Erythroblast (primary cell): ENCODE data around the gene FMN1.
A peak's percentile ranks its signal among the peaks of the same experiment; 100 is the strongest.

Source experiments
- DNase-seq, 2 experiments: peaks; one replicate each; lab custom pipeline; 2025; lab: John Stamatoyannopoulos, UW
- GATA1 ChIP-seq: IDR thresholded peaks from 2 replicates; pipeline ENCODE4 v1.6.1; 2011; ENCODE audit warnings: low read depth, mild to moderate bottlenecking, control low read depth, low read length, moderate library complexity
- POLR2A ChIP-seq: IDR thresholded peaks from 2 replicates; pipeline ENCODE4 v1.6.1; 2011; ENCODE audit warnings: mild to moderate bottlenecking, low read length

FMN1 gene

GRCh38 chr15:33209575-33210481 is 15.3 kb upstream of the FMN1 start:
- TF ChIP-seq GATA1 (no peak), POLR2A (no peak)
- DNase-seq = no peak

DNA sequence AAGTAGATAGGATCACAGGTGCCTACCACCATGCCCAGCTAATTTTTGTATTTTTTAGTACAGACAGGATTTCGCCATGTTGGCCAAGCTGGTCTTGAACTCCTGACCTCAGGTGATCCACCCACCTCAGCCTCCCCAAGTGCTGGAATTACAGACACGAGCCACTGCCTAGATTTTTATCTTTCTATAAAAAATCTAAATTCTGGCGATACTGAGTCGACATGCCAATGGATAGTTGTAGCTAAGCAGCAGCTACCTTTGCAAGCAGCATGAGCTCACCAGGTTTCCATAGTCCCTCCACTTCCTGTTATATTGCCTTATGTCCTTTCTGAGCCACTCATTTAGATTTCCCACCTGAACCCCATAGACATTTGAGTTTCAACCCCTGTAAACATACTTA is 13.1 kb upstream of the FMN1 start:
- no peak for TF ChIP-seq GATA1
- TF ChIP-seq POLR2A = no peak
- DNase-seq = no peak

DNA sequence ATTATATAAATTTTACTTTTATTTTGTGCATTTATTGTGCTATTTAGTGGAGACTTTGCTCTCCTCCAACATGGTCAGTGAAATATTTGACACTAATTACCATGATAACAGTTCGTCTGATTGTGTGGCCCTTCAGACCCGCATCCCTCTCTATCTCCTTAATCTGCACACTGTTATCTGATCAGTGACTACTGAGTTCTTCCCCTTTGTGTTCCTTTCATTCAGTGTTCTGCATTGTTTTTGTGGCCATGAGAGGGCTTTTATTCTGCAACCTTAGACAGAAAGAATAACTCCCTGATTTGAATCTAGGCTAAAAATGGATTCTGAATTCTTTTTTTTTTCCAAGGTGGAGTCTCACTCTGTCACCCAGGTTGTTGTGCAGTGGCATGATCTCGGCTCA is 11.9 kb upstream of the FMN1 start:
- DNase-seq = no peak
- no peak for TF ChIP-seq POLR2A
- no peak for TF ChIP-seq GATA1

- no peak for TF ChIP-seq GATA1
- DNase-seq = no peak
These were observed 10.4 kb upstream of the FMN1 start for GRCh38 chr15:33204926-33205325.

GRCh38 chr15:33204087-33204486 is 9.6 kb upstream of the FMN1 start:
- DNase-seq = no peak
- no peak for TF ChIP-seq GATA1
- TF ChIP-seq POLR2A = no peak

- DNase-seq = peak; percentile 12 to 13
- no peak for TF ChIP-seq GATA1
- TF ChIP-seq POLR2A = no peak
These were observed 7.1 kb upstream of the FMN1 start for GRCh38 chr15:33201491-33202231.

- TF ChIP-seq GATA1 (no peak), POLR2A (no peak)
- DNase-seq = no peak
These were observed 6.4 kb upstream of the FMN1 start for GRCh38 chr15:33200903-33201302.

DNA sequence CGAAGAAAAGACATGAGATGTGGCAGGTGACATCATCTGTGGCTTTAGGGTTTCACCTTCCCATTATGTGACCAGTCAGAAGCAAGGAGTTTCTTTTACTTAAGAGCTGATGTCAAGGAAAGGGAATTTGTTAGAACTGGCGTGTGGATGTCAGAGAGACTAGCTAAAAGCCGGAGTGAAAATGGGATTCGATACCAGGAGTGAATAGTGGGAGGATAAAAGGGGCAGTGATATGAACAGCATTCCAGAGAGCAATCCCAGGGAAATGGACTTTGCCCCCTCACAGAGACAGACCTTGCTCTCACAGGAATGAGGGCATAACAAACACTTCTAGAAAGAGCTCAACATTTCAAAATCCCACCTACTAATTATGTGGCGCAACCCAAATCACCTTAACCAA is 5.9 kb upstream of the FMN1 start:
- no peak for DNase-seq
- TF ChIP-seq GATA1 = no peak

- DNase-seq = peak; percentile 22 to 68
- no peak for TF ChIP-seq GATA1
- no peak for TF ChIP-seq POLR2A
These were observed 4.0 kb upstream of the FMN1 start for GRCh38 chr15:33198541-33198940.

- TF ChIP-seq POLR2A (no peak), GATA1 (no peak)
- DNase-seq = peak in 1 of 2 experiments; percentile 19
These were observed 3.1 kb upstream of the FMN1 start for GRCh38 chr15:33197636-33198035.

GRCh38 chr15:33194237-33194636 is 277 bp downstream of the FMN1 start:
- DNase-seq = peak in 1 of 2 experiments; percentile 60
- no peak for TF ChIP-seq GATA1
- no peak for TF ChIP-seq POLR2A

DNA sequence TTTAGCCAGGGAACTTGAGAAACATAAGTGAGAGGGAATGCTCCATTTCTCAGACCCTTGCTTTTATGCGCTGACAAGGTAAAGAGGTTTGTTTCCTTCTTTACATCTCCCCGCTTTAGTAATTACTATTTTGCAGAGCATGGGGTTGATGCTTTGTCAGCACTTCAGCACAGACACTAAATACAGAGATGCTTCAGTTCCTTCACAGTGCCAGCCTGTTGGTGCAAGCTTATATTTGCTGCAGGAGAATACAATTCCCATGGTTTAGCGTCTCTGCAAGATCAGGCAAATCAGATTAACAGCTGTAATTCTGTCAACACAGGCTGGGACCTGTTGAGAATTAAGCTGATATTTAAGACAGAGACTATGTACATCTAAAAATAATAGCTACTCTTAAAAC is 2.9 kb downstream of the FMN1 start:
- TF ChIP-seq POLR2A (no peak), GATA1 (no peak)
- no peak for DNase-seq

GRCh38 chr15:33190539-33190938 is 4.0 kb downstream of the FMN1 start:
- no peak for TF ChIP-seq GATA1
- TF ChIP-seq POLR2A = no peak
- DNase-seq = no peak

DNA sequence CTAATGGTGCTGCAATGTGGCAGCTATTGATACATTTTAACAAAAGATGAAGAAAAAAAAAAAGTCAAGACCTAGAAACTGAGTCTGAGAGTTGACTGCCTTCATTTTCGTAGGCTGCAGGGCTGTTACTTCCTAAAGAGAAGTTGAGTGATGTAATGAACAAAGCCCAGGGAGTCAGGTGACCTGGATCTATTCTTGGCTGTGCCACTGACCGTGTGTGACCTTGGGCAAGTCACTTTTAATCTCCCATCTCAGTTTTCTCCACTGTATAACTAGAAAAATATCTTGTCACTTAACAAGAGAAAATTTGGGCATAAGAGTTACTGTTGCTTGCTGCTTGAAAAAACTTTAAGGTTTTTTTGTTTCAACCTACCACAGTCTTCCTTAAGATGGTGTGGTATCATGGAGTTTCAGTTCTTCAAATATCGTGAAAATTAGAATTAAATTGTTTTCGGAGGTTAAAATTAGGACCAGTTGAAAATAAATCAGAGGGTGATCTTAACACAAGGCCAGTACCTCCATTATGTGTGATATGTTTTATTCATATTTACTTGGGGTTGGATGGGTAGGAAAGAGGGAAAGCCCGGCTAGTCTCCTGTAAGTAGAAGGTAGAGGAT is 5.8 kb downstream of the FMN1 start:
- TF ChIP-seq GATA1 = no peak
- no peak for TF ChIP-seq POLR2A
- DNase-seq = no peak

DNA sequence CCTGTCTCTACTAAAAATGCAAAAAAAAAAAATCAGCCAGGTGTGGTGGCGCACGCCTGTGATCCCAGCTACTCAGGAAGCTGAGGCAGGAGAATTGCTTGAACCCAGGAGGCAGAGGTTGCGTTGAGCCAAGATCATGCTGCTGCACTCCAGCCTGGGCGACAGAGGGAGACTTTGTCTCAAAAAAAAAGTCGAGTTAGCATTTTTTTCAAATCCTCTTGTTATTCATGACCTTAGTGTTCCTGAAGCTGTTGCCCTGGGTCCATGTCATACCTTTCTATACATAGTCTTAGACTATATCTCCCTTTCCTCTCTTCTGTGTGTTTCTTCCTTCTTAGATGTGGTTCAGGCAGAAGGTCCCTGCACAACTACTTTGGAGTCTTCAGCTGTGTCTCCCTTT is 6.4 kb downstream of the FMN1 start:
- TF ChIP-seq GATA1 (no peak), POLR2A (no peak)
- no peak for DNase-seq

GRCh38 chr15:33183334-33183733 is 11.2 kb downstream of the FMN1 start:
- no peak for TF ChIP-seq GATA1
- no peak for TF ChIP-seq POLR2A
- no peak for DNase-seq
